ENCODE data around the gene IRF2BPL.
"Not testable (repeated sequence)": the region's sequence is repeated elsewhere in the genome, so short reads cannot be mapped to it uniquely, and the experiment has no call there.

IRF2BPL gene

DNA sequence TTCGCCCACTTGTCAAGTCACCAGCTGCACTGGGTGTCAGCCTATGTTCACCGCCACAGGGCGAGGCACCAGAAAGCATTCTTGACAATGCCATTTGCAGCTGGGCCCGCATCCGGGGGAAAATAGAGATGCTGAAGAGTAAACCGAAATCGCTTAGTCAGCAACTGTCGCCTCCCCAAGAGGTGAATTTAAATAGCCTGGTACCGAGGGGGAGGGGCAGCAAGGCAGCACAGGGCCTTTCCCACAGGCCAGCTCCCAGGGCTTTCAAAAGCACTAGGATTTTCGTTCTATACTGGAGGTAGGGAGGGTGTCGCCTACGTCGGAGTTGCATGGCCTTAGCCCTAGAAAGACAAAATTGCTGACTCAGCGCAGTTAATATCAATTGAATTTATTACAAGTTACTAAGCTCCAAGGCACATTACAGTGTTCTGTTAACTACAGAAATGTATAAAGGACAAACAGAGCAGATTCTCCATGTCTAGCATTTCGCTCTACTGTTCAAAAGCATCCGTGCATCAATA is 4.3 kb downstream of the IRF2BPL start:
- DNase-seq (ENCODE audit: low spot score): peak; percentile 48
- TF ChIP-seq, protein P1, sequence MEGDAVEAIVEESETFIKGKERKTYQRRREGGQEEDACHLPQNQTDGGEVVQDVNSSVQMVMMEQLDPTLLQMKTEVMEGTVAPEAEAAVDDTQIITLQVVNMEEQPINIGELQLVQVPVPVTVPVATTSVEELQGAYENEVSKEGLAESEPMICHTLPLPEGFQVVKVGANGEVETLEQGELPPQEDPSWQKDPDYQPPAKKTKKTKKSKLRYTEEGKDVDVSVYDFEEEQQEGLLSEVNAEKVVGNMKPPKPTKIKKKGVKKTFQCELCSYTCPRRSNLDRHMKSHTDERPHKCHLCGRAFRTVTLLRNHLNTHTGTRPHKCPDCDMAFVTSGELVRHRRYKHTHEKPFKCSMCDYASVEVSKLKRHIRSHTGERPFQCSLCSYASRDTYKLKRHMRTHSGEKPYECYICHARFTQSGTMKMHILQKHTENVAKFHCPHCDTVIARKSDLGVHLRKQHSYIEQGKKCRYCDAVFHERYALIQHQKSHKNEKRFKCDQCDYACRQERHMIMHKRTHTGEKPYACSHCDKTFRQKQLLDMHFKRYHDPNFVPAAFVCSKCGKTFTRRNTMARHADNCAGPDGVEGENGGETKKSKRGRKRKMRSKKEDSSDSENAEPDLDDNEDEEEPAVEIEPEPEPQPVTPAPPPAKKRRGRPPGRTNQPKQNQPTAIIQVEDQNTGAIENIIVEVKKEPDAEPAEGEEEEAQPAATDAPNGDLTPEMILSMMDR (IDR thresholded peaks at IDR 0.05; ENCODE audit: borderline replicate concordance, control extremely low read depth, extremely low read depth, insufficient read depth, missing control alignments): no peak
- in situ Hi-C loops (cut with MboI; ENCODE audit: low sequenced_read_pairs, unreplicated experiment): loop anchor here (10.0 kb wide), 1 partner anchor 59 kb away; no protein-coding TSS in a partner anchor

DNA sequence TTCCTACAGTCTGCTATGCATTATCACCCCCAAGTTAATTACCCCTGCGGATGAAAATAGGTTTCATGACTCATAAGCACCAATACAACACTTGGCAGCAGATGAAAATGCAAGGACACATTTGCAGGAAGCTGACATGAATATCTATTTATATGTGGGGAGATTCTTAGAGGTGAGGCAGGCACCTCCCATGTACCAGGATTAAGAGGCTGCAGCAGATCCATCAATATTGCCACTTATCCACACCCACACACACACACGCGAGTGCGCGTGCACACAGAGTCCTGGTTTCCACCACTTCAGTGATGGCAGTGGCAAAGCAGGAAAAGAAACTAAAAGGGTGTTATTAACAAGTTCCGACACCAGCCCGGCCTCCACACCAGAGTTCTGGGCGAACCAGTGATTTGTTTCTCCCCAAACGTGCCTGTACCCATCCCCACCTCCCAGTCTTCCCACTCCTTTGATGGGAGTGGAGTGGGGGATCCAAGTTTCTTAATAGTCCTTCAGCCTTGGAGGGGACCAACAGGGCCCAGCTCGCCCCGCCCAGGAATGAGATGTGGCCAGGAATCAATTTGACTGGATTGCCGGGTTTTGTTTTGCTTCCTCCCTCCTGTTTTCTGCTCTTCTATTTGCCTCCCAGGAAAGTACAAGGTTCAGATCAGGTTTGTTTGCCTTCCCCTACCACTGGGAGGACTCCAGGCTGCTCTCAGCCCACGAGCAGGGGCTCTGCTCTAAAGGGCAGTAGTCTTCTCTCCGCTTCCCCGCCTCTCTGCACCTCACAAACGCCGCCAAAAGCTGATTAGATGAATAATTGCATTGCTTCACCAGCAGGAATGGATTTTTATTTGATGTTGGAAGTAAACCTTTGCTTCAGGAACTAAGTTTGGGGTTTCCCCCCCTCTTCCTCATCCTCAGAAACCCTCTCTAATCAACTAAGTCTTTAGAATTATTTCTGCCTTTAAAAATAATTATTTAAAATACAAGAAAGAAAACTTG is 5.2 kb downstream of the IRF2BPL start:
- TF ChIP-seq, protein P1 (IDR thresholded peaks at IDR 0.05; ENCODE audit: borderline replicate concordance, control extremely low read depth, extremely low read depth, insufficient read depth, missing control alignments): no peak
- DNase-seq (ENCODE audit: low spot score): no peak
- in situ Hi-C loops (cut with MboI; ENCODE audit: low sequenced_read_pairs, unreplicated experiment): loop anchor here (10.0 kb wide), 1 partner anchor 58 kb away; no protein-coding TSS in a partner anchor

DNA sequence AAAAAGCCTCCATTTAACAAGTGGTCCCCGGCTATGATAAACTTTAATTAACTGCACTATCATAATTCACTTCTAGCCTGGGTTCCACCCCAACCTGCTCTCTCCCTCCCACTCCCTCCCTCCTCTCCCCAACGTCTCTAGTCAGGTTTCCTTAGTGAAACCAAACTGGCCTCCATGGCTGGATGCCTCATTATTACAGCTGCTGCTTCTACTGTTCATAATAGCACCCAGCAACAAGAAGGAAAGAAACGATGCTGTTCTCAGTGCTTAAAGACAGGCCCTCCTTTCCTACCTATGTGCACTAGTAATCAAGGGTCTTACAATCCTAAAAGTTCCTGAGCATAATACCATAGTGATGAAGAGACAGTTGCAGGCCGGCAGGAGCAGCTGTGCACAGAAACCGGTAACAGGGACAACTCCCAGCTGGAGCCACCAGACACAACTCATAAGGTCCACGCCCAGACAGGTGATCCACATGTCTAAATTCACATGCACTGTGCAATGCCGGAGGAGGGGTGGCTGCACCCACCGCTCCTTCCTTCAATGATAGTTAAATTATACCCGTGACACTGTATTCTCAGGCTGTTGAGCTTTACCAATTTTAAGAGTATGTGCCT is 6.2 kb downstream of the IRF2BPL start:
- peak; percentile 69 for DNase-seq (ENCODE audit: low spot score)
- TF ChIP-seq, protein P1 (IDR thresholded peaks at IDR 0.05; ENCODE audit: borderline replicate concordance, control extremely low read depth, extremely low read depth, insufficient read depth, missing control alignments): no peak
- in situ Hi-C loops (cut with MboI; ENCODE audit: low sequenced_read_pairs, unreplicated experiment): loop anchor here (10.0 kb wide), 1 partner anchor 58 kb away; no protein-coding TSS in a partner anchor

DNA sequence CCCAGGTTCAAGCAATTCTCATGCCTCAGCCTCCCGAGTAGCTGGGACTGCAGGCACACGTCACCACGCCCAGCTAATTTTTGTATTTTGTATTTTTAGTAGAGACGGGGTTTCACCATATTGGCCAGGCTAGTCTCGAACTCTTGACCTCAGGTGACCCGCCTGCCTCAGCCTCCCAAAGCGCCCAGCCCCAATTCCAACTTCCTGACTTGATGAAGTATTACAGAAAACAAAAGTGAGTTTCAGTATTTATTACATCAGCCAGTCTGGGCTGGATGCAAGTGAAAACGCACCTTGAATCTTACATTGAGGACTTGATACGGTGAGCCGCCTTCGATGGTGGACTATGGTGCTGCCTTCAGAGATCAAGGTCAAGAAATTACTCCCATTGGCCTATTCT is 7.1 kb downstream of the IRF2BPL start:
- in situ Hi-C loops (cut with MboI; ENCODE audit: low sequenced_read_pairs, unreplicated experiment): loop anchor here (10.0 kb wide), 1 partner anchor 57 kb away; no protein-coding TSS in a partner anchor
- DNase-seq (ENCODE audit: low spot score): not testable (repeated sequence)

DNA sequence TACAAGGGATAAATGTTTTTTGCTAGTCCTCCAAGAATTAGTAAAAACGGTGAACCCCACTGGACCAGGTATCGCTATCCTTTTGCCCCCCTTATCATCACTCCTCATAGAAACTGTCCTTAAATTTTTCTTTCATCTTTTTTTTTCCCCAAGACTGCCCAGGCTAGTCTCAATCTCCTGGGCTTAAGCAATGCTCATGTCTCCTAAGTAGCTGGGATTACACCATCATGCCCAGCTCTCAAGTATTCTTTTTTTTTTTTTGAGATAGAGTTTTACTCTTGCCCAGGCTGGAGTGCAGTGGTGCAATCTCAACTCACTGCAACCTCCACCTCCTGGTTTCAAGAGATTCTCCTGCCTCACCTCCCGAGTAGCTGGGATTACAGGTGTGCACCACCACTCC is 9.7 kb downstream of the IRF2BPL start:
- TF ChIP-seq, protein P1 (IDR thresholded peaks at IDR 0.05; ENCODE audit: borderline replicate concordance, control extremely low read depth, extremely low read depth, insufficient read depth, missing control alignments): no peak
- in situ Hi-C loops (cut with MboI; ENCODE audit: low sequenced_read_pairs, unreplicated experiment): no loop called here
- DNase-seq (ENCODE audit: low spot score): no peak

DNA sequence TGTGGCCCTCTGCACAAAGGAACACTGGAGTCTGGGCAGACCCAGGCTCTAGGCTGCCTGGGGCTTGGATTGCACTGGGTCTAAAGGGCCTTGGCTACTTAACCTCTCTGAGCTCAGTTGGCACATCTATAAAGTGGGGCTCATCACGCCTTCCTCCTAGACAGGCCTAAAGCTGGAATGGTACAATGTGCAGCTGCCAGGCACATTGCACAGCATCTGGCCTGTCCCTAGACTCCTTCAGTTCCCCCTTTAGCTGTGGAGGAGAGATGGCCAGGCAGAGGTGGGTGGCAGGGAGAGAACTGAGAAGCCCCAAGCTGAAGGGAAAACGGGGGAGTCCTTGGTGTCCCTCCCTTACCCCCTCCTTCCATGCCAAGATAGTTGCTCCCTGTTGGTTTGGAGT is 10.8 kb downstream of the IRF2BPL start:
- TF ChIP-seq, protein P1 (IDR thresholded peaks at IDR 0.05; ENCODE audit: borderline replicate concordance, control extremely low read depth, extremely low read depth, insufficient read depth, missing control alignments): no peak
- in situ Hi-C loops (cut with MboI; ENCODE audit: low sequenced_read_pairs, unreplicated experiment): no loop called here

More for the DNA sequence above, 10.8 kb downstream of the IRF2BPL start:
- no peak for DNase-seq (ENCODE audit: low spot score)

All from GM13976 (cell line).